K562 (cell line): ENCODE data around the gene VSTM2B. TPM values are rescaled to one million over a fixed set of nuclear protein-coding genes. Genes with fewer than 3 reads are reported as not detected.

Experiments
- ATAC-seq: fragments of 200-7000 bp; cut with Tn5 transposase; 3 replicates; pipeline ENCODE4 v1.9.1; 2020; ENCODE audit warnings: moderate library complexity
- BruUV-seq: library from RNA; stranded (reverse); fragments of 400-500 nt; replicated peaks from 2 replicates; lab custom pipeline; 2021; lab: Mats Ljungman, UMichigan
- CTCF ChIA-PET: fragments of 300-600 bp; formaldehyde crosslinking; extraction: SDS; loops from one replicate; lab custom pipeline; 2021; ENCODE audit warnings: low intra/inter-chr PET ratio; lab: Yijun Ruan, JAX
- POLR2A ChIA-PET: fragments of 300-600, 350-650 bp; sonication (Branson Sonifier 250); formaldehyde crosslinking; extraction: SDS; loops from one replicate; lab custom pipeline; 2021; ENCODE audit warnings: antibody characterized with exemption, inconsistent platforms; lab: Yijun Ruan, JAX
- DNase-seq, 4 experiments: peaks; one replicate each; pipeline versions ENCODE4 v3.0.0 to v3.0.0-alpha.2; 2011 to 2018; ENCODE audit warnings: low spot score in 3 of 4, mixed read lengths in 3 of 4; ENCODE audit errors: extremely low read depth in 1 of 4
- FAIRE-seq: peaks from 2 replicates; lab custom pipeline; 2011; peaks lifted over from hg19 to GRCh38; lab: Jason Lieb, UNC
- H2AFZ ChIP-seq: 2 replicates; pipeline ENCODE4 v1.6.0; 2011; ENCODE audit warnings: low read depth, low read length, control low read depth, inconsistent platforms
- H3K27ac ChIP-seq: fragments of 200-600 bp; 3 replicates; pipeline ENCODE4 v1.8.0; 2011; ENCODE audit warnings: low read depth, mild to moderate bottlenecking, control low read depth, inconsistent platforms, low read length, moderate library complexity, mixed read lengths; ENCODE audit errors: extremely low read depth
- H3K27me3 ChIP-seq, 2 experiments: fragments of 300-600 bp in 1 of 2; 2 replicates in 1 of 2; 3 replicates in 1 of 2; pipeline versions ENCODE4 v1.6.0 to v1.8.0; 2011; ENCODE audit warnings: inconsistent platforms in 2 of 2, low read length in 2 of 2, mild to moderate bottlenecking in 1 of 2, mixed read lengths in 1 of 2, moderate library complexity in 1 of 2; ENCODE audit not compliant: control insufficient read depth in 2 of 2, insufficient read depth in 2 of 2
- H3K36me3 ChIP-seq: fragments of 300-600 bp; 3 replicates; pipeline ENCODE4 v1.8.0; 2011; ENCODE audit warnings: mild to moderate bottlenecking, low read length, inconsistent platforms; ENCODE audit not compliant: control insufficient read depth, insufficient read depth
- H3K4me1 ChIP-seq, 2 experiments: fragments of 200-600 bp in 1 of 2; replicated peaks in 1 of 2; 2 replicates in 1 of 2; 3 replicates in 1 of 2; pipeline versions ENCODE4 v1.5.1 to v1.8.0; 2011; ENCODE audit warnings: inconsistent platforms in 2 of 2, low read length in 2 of 2, mild to moderate bottlenecking in 1 of 2, mixed read lengths in 1 of 2, moderate library complexity in 1 of 2; ENCODE audit not compliant: control insufficient read depth in 2 of 2, insufficient read depth in 2 of 2
- H3K4me2 ChIP-seq: 2 replicates; pipeline ENCODE4 v1.6.1; 2011; ENCODE audit warnings: low read length, control low read depth, inconsistent platforms, mixed read lengths; ENCODE audit not compliant: insufficient read depth
- H3K4me3 ChIP-seq: fragments of 200-600 bp; sonication (generic), shearing (Covaris generic); 2 replicates; pipeline ENCODE4 v1.5.1; 2016; ENCODE audit warnings: control low read depth, inconsistent platforms
- H3K79me2 ChIP-seq: fragments of 200-600 bp; 3 replicates; pipeline ENCODE4 v1.8.0; 2011; ENCODE audit warnings: low read length, inconsistent platforms; ENCODE audit not compliant: control insufficient read depth, insufficient read depth
- H3K9ac ChIP-seq, 2 experiments: 2 replicates each; pipeline versions ENCODE4 v1.6.0 to v1.6.1; 2011; ENCODE audit warnings: low read depth in 2 of 2, low read length in 2 of 2, control low read depth in 1 of 2, inconsistent platforms in 1 of 2, mild to moderate bottlenecking in 1 of 2, mixed read lengths in 1 of 2; ENCODE audit not compliant: insufficient read depth in 1 of 2
- H3K9me1 ChIP-seq: one replicate; pipeline ENCODE4 v1.6.0; 2011; ENCODE audit warnings: inconsistent platforms, mild to moderate bottlenecking, low read length, moderate library complexity; ENCODE audit not compliant: control insufficient read depth, insufficient read depth
- H3K9me3 ChIP-seq: replicated peaks from 2 replicates; pipeline ENCODE4 v1.5.1; 2011; ENCODE audit warnings: low read depth, low read length, inconsistent platforms; ENCODE audit not compliant: control insufficient read depth, insufficient read depth
- H4K20me1 ChIP-seq: replicated peaks from 2 replicates; pipeline ENCODE4 v1.6.1; 2011; ENCODE audit warnings: low read length, inconsistent platforms, mixed read lengths; ENCODE audit not compliant: control insufficient read depth, insufficient read depth
- ESRRA ChIP-seq: fragments of 450-650 bp; IDR thresholded peaks from 2 replicates; pipeline ENCODE4 v1.6.1; 2014; ENCODE audit warnings: low read depth, mild to moderate bottlenecking, moderate library complexity, borderline replicate concordance
- GTF2B ChIP-seq: IDR thresholded peaks from 2 replicates; pipeline ENCODE4 v1.6.1; 2011; ENCODE audit not compliant: insufficient read length; ENCODE audit errors: extremely low read depth
- NFIC ChIP-seq: fragments of 450-650 bp; IDR thresholded peaks from 2 replicates; pipeline ENCODE4 v1.6.1; 2017; ENCODE audit warnings: mild to moderate bottlenecking, inconsistent platforms
- PHF20 ChIP-seq: fragments of 450-650 bp; IDR thresholded peaks from 2 replicates; pipeline ENCODE4 v1.6.1; 2018; ENCODE audit not compliant: partially characterized antibody
- POLR3G ChIP-seq: IDR thresholded peaks from 2 replicates; pipeline ENCODE4 v1.6.1; 2011; ENCODE audit not compliant: insufficient read length, insufficient replicate concordance; ENCODE audit errors: extremely low read depth
- ZNF444 ChIP-seq: fragments of 250-450 bp; sonication (Bioruptor Pico); IDR thresholded peaks from 2 replicates; pipeline ENCODE4 v1.4.0; 2020; ENCODE audit warnings: mild to moderate bottlenecking, moderate library complexity
- ZNF561 ChIP-seq: fragments of 450-650 bp; formaldehyde crosslinking; conservative IDR thresholded peaks from 2 replicates; pipeline ENCODE4 v1.4.0; 2020; ENCODE audit warnings: mild to moderate bottlenecking, moderate library complexity
- ZNF696 ChIP-seq: fragments of 250-450 bp; sonication (Bioruptor Pico); conservative IDR thresholded peaks from 2 replicates; pipeline ENCODE4 v1.4.0; 2020; ENCODE audit warnings: mild to moderate bottlenecking, moderate library complexity
- WGBS: fragments of 100-300 bp; shearing (Covaris generic); methylation state at CpG from one replicate; pipeline ENCODE4 v1.1.6; 2016; ENCODE audit warnings: low coverage, mixed read lengths; ENCODE audit not compliant: insufficient coverage; ENCODE audit errors: missing lambda C conversion rate; 5-methylcytosine and 5-hydroxymethylcytosine counted together
- in situ Hi-C: fragments of 300-500 bp; cut with MboI; formaldehyde crosslinking; loops from 4 replicates; pipeline ENCODE4 v1.15.0; 2018; ENCODE audit warnings: inconsistent platforms, mixed read lengths
- intact Hi-C: fragments of 100-400 bp; cut with micrococcal nuclease; formaldehyde crosslinking; loops from 2 replicates; pipeline ENCODE4 v1.14.2; 2022
- polyA plus RNA-seq, 8 experiments: library from polyadenylated mRNA; depleted of rRNA in 4 of 8; stranded (reverse) in 5 of 8; unstranded in 3 of 8; fragments of >200 nt; fragmentation: Nextera tagmentation in 2 of 8; fragmentation: Illumina TruSeq in 1 of 8; extraction: Ambion mirVana in 2 of 8; extraction: Trizol in 1 of 8; gene quantifications; 2 replicates each; pipeline versions ENCODE4 v1.2.1 to v1.2.3, GENCODE V29; 2011 to 2014; ENCODE audit warnings: inconsistent platforms in 1 of 8, missing spikeins in 1 of 8
- total RNA-seq, 7 experiments: library from RNA; depleted of rRNA in 6 of 7; stranded (reverse); fragments of >200 nt in 6 of 7; fragmentation: Illumina TruSeq in 2 of 7; extraction: Trizol in 2 of 7; gene quantifications; 2 replicates each; pipeline versions ENCODE4 v1.2.1 to v1.2.3, GENCODE V29; 2011 to 2021; ENCODE audit warnings: low replicate concordance in 1 of 7

Gene VSTM2B
- total and polyA plus RNA-seq, 9 of the 15 experiments (the other 6 are each of a cell fraction or from before 2014, with no cell fraction given) = not detected

GRCh38 chr19:29506619-29506911 lies 19.2 kb upstream of the VSTM2B start:
- no TSS peak for BruUV-seq
- Histone ChIP-seq H3K36me3 (no peaks in the 10 kb centered on the region), H3K9me1 (no peaks in the 10 kb centered on the region), H3K79me2 (no peaks in the 10 kb centered on the region), H3K27me3 (peaks cover 0 to 25% of the 10 kb centered on the region in 2 experiments; a peak in 2 of 5 replicates), H3K4me2 (no peak overlapping the region), H3K4me3 (no peak overlapping the region), H3K4me1 (no peaks in the 10 kb centered on the region), H2AFZ (no peak overlapping the region), H4K20me1 (no peaks in the 10 kb centered on the region; the same call in 1 of the 2 replicates), H3K9ac (no peak overlapping the region), H3K27ac (no peak overlapping the region), H3K9me3 (no peaks in the 10 kb centered on the region)
- FAIRE-seq (no peak), ATAC-seq (no peak), DNase-seq (no peak)
- intact Hi-C loops (no loop called here), in situ Hi-C loops (no loop called here)
- TF ChIP-seq ZNF444 (CRISPR knock-in tag) = no peak
- TF ChIP-seq NFIC = no peak
- TF ChIP-seq GTF2B = no peak
- TF ChIP-seq ESRRA = no peak
- no peak for TF ChIP-seq ZNF696 (CRISPR knock-in tag)
- TF ChIP-seq ZNF561 (CRISPR knock-in tag) = no peak
- no peak for TF ChIP-seq PHF20
- no peak for TF ChIP-seq POLR3G
- ChIA-PET POLR2A (interaction anchor here (1.0 kb wide), 1 partner anchor 16 kb away, joined by 8 read pairs; no protein-coding TSS in a partner anchor), CTCF (no interaction called here)
- WGBS = 0% methylated on average over 1 of the region's 1 CpG
